ENCODE data around the gene ARMC3.

DNA sequence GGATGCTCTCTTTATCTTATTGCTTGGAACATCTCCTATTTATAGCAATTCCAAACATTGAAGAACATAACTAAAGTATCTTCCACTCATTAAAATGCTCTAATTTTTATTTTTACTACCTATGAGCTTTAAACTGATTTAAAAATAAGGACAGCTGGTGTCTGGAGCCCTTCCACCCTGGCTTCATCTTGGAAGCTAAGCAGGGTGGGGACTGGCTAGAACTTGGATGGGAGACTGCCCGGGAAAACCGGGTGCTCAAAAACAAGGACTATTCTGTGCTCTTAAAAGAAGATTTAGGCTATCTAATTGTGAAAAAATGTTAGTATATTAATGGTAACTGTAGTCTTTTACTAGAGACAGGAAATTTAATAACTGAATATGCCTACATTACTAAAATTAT, 69.2 kb downstream of the ARMC3 start:
- TF ChIP-seq JUND (IDR thresholded peaks at IDR 0.05) (no peak), HNF4G (IDR thresholded peaks at IDR 0.05) (no peak), YY1 (IDR thresholded peaks at IDR 0.05) (no peak), GABPA (IDR thresholded peaks at IDR 0.05 in 1 of 2, conservative IDR thresholded peaks at IDR 0.05 in 1 of 2) (no peak)
- TF ChIP-seq, protein P1, sequence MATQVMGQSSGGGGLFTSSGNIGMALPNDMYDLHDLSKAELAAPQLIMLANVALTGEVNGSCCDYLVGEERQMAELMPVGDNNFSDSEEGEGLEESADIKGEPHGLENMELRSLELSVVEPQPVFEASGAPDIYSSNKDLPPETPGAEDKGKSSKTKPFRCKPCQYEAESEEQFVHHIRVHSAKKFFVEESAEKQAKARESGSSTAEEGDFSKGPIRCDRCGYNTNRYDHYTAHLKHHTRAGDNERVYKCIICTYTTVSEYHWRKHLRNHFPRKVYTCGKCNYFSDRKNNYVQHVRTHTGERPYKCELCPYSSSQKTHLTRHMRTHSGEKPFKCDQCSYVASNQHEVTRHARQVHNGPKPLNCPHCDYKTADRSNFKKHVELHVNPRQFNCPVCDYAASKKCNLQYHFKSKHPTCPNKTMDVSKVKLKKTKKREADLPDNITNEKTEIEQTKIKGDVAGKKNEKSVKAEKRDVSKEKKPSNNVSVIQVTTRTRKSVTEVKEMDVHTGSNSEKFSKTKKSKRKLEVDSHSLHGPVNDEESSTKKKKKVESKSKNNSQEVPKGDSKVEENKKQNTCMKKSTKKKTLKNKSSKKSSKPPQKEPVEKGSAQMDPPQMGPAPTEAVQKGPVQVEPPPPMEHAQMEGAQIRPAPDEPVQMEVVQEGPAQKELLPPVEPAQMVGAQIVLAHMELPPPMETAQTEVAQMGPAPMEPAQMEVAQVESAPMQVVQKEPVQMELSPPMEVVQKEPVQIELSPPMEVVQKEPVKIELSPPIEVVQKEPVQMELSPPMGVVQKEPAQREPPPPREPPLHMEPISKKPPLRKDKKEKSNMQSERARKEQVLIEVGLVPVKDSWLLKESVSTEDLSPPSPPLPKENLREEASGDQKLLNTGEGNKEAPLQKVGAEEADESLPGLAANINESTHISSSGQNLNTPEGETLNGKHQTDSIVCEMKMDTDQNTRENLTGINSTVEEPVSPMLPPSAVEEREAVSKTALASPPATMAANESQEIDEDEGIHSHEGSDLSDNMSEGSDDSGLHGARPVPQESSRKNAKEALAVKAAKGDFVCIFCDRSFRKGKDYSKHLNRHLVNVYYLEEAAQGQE (IDR thresholded peaks at IDR 0.05), result no peak
- TF ChIP-seq, protein P2, sequence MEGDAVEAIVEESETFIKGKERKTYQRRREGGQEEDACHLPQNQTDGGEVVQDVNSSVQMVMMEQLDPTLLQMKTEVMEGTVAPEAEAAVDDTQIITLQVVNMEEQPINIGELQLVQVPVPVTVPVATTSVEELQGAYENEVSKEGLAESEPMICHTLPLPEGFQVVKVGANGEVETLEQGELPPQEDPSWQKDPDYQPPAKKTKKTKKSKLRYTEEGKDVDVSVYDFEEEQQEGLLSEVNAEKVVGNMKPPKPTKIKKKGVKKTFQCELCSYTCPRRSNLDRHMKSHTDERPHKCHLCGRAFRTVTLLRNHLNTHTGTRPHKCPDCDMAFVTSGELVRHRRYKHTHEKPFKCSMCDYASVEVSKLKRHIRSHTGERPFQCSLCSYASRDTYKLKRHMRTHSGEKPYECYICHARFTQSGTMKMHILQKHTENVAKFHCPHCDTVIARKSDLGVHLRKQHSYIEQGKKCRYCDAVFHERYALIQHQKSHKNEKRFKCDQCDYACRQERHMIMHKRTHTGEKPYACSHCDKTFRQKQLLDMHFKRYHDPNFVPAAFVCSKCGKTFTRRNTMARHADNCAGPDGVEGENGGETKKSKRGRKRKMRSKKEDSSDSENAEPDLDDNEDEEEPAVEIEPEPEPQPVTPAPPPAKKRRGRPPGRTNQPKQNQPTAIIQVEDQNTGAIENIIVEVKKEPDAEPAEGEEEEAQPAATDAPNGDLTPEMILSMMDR (IDR thresholded peaks at IDR 0.05; ENCODE audit: low read depth, low read length, missing input control), result no peak

Data from liver (tissue), 3 donors.